HFFc6 (cell line): Measurements from ENCODE around the gene MYO1D. TPM values are rescaled to one million over a fixed set of nuclear protein-coding genes. Genes with fewer than 3 reads are reported as not detected.
A peak's percentile ranks its signal among the peaks of the same experiment; 100 is the strongest.

Experiments used
- DNase-seq: peaks from one replicate; pipeline ENCODE4 v3.0.0-alpha.2; 2018
- H3K27ac Mint-ChIP-seq: 2 replicates; pipeline ENCODE4 v1.8.0; 2020; ENCODE audit warnings: mild to moderate bottlenecking, mixed read lengths
- H3K27me3 Mint-ChIP-seq: 2 replicates; pipeline ENCODE4 v1.8.0; 2021; ENCODE audit warnings: mild to moderate bottlenecking, moderate library complexity, mixed read lengths; ENCODE audit not compliant: insufficient read depth
- H3K36me3 Mint-ChIP-seq: 2 replicates; pipeline ENCODE4 v1.8.0; 2021; ENCODE audit warnings: low read depth, mixed read lengths
- H3K4me1 Mint-ChIP-seq: 2 replicates; pipeline ENCODE4 v1.8.0; 2020; ENCODE audit warnings: low read depth, mixed read lengths
- H3K4me3 Mint-ChIP-seq: 2 replicates; pipeline ENCODE4 v1.8.0; 2020; ENCODE audit warnings: mild to moderate bottlenecking, moderate library complexity, mixed read lengths
- H3K9me3 Mint-ChIP-seq: 2 replicates; pipeline ENCODE4 v1.8.0; 2020; ENCODE audit warnings: mild to moderate bottlenecking, mixed read lengths
- total RNA-seq, 6 experiments: library from RNA; stranded (reverse); fragmentation: NEBNext Ultra II Directional; extraction: Animal tissue kit (Norgen Biotek cat#: 25700); gene quantifications; 2 replicates in 1 of 6; 3 replicates in 5 of 6; pipeline ENCODE4 v1.2.3, GENCODE V29; 2021
- TF ChIP-seq, protein P1 (sequence below): fragments of 200-600 bp; sonication (generic); IDR thresholded peaks from 2 replicates; pipeline ENCODE4 v1.5.0; 2021; ENCODE audit warnings: antibody characterized with exemption, mild to moderate bottlenecking

Gene MYO1D
- total RNA-seq, 6 experiments from 2014 or later = 3.8 to 28.8 (median 4.8) TPM

DNA sequence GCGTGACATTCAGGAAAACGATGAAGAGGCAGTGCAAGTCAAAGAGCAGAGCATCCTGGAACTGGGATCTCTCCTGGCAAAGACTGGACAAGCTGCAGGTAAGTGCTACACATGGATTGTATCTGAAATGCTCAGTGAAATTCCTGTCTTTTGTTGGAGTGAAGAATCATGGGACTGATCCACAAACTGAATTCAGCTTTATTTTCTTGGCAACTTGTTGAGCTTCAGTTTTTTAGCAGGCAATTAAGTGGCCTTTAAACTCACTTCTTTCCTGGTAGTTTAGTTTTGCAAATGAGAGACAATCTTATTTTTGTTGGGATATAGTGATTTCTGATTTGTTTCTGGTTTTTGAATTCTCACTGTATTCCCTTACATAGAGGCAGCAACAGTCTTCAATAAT is 430.0 kb downstream of the MYO1D start:
- H3K4me1 Mint-ChIP-seq = peaks cover 50% of the 10 kb centered on the region
- TF ChIP-seq, protein P1, sequence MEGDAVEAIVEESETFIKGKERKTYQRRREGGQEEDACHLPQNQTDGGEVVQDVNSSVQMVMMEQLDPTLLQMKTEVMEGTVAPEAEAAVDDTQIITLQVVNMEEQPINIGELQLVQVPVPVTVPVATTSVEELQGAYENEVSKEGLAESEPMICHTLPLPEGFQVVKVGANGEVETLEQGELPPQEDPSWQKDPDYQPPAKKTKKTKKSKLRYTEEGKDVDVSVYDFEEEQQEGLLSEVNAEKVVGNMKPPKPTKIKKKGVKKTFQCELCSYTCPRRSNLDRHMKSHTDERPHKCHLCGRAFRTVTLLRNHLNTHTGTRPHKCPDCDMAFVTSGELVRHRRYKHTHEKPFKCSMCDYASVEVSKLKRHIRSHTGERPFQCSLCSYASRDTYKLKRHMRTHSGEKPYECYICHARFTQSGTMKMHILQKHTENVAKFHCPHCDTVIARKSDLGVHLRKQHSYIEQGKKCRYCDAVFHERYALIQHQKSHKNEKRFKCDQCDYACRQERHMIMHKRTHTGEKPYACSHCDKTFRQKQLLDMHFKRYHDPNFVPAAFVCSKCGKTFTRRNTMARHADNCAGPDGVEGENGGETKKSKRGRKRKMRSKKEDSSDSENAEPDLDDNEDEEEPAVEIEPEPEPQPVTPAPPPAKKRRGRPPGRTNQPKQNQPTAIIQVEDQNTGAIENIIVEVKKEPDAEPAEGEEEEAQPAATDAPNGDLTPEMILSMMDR = no peak
- DNase-seq = no peak
- peak overlapping the region; percentile 91 for H3K27ac Mint-ChIP-seq
- no peaks in the 10 kb centered on the region; the same call in none of the 2 replicates for H3K27me3 Mint-ChIP-seq
- H3K36me3 Mint-ChIP-seq = peaks cover 44% of the 10 kb centered on the region
- H3K9me3 Mint-ChIP-seq = no peaks in the 10 kb centered on the region
- H3K4me3 Mint-ChIP-seq = peak overlapping the region; percentile 86

DNA sequence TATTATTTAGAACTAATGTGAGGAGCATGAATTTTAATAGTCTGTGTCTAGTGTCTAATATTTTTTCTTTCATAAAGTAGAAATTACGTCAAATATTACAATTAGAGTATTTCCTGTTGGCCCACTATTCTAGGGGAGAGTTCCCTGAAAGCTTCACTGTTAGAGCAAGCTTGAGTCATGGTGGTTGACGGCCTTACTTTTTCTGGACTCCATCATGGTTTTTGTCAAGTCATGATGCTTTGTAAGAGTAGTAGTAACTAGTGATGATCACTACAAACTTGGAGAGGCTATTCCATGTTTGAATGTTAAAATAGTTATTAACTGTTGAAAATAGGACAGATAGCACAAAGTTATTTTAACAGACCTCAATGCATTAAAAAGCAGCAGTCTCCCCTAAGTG is 431.0 kb downstream of the MYO1D start:
- Mint-ChIP-seq H3K27ac (peak overlapping the region; percentile 91), H3K9me3 (no peaks in the 10 kb centered on the region), H3K4me3 (peak overlapping the region; percentile 86), H3K27me3 (no peaks in the 10 kb centered on the region; the same call in none of the 2 replicates), H3K36me3 (peaks cover 38% of the 10 kb centered on the region), H3K4me1 (peaks cover 41% of the 10 kb centered on the region)
- TF ChIP-seq, protein P1 = no peak
- DNase-seq = peak; percentile 9

DNA sequence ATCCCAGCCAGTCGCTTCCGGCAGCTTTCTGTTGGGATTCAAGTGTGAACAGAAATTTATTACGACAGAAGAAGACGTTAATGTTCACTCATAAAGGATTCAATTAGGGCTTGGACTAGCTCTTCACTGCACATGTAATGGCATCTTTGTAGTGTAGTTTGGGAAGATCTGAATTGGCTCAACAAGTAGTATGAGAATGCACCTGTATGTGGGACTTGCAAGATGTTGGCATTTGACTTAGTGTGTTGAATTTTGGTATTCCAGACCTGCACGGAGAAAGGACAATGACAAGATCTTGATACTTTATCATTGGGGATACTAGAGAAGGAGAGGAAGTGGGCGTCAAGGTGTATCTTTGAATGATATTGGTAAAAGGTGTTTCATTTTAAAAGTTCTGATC is 431.4 kb downstream of the MYO1D start:
- Mint-ChIP-seq H3K4me1 (peaks cover 41% of the 10 kb centered on the region), H3K36me3 (peaks cover 33% of the 10 kb centered on the region), H3K4me3 (peak overlapping the region; percentile 86), H3K27ac (peak overlapping the region; percentile 91), H3K27me3 (no peaks in the 10 kb centered on the region; the same call in none of the 2 replicates), H3K9me3 (no peaks in the 10 kb centered on the region)
- TF ChIP-seq, protein P1 = no peak
- DNase-seq = no peak

DNA sequence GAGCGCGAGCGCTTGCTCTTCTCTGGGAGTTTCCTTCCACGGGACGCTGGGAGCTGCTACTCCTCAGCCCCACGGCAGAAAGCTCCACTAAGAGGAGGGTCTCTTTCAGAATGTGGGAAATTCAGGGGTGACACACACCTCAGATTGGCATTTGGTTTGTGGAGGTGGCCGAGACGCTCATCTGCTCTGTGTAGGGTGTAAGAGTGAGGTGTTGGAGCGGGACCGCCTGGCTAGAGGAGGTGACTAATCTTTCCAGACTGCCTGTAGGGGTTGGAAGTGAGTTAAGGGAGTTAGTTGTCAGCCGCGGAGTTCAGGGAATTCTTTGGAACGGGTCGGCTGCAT is 431.9 kb downstream of the MYO1D start:
- Mint-ChIP-seq H3K36me3 (peaks cover 32% of the 10 kb centered on the region), H3K4me3 (peak overlapping the region; percentile 86), H3K4me1 (peaks cover 41% of the 10 kb centered on the region), H3K9me3 (no peaks in the 10 kb centered on the region), H3K27ac (peak overlapping the region; percentile 91), H3K27me3 (no peaks in the 10 kb centered on the region; the same call in none of the 2 replicates)
- TF ChIP-seq, protein P1 = no peak
- peak; percentile 60 for DNase-seq

DNA sequence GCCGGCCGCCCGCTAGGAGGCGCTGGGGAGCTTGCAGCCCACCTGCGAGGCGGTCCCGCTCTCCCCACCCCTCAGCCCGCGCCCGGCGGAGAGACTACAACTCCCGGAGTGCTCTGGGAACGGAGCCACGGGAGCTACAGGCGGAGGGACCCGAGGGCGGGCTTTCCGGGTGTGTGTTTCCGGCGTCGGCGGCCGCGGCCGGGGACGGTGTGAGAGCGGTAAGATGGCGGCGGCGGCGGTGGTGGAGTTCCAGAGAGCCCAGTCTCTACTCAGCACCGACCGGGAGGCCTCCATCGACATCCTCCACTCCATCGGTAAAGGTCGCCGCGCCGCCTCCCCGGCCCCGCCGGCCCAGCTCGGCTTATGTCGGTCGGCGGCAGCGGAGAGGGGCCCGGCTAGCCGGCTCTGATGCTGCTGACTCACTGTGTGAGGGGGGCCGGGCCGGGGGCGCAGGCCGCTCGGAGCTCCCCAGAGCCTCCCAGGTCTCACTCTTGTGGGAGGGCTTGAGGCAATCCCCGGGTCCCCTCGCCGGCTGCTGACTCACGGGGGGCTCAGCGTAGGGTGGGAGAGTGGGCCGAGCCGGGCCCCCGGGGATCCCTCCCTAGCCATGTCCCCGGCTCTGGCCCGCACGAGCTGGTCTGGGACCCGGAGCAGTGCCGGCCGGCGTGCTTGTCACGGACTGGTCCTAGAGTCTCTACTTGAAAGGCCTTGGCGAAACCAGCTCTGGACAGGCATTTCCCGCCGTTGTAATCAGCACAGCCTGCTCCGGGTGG is 432.4 kb downstream of the MYO1D start, which contains the start of gene PSMD11:
Gene PSMD11, plus strand, starts transcription at position 210 of the 773 bp plus-strand sequence. Its CDS starts 14 bp downstream, at position 224.
- H3K4me1 Mint-ChIP-seq = peaks cover 37% of the 10 kb centered on the region
- peak within 1 kb of the TSS; percentile 91 for H3K27ac Mint-ChIP-seq
- peaks cover 27% of the 10 kb centered on the region for H3K36me3 Mint-ChIP-seq
- TF ChIP-seq, protein P1 = peak; percentile 95
- no peaks in the 10 kb centered on the region; the same call in none of the 2 replicates for H3K27me3 Mint-ChIP-seq
- H3K9me3 Mint-ChIP-seq = no peaks in the 10 kb centered on the region
- peak; percentile 96 for DNase-seq
- H3K4me3 Mint-ChIP-seq = peak within 1 kb of the TSS; percentile 86
